Ovary (tissue), 9 donors: ENCODE data around the gene FRYL. TPM values are rescaled to one million over a fixed set of nuclear protein-coding genes. Genes with fewer than 3 reads are reported as not detected.

Source experiments
- DNase-seq, 5 donors: peaks; one replicate each; pipeline ENCODE4 v3.0.0-alpha.2; 2019 to 2020
- H3K27ac ChIP-seq, 2 donors: fragments of 200-600 bp; one replicate each; pipeline versions ENCODE4 v1.5.1 to v1.8.0; 2019 to 2022
- H3K27me3 ChIP-seq: fragments of 200-600 bp; one replicate; pipeline ENCODE4 v1.8.0; 2022
- H3K36me3 ChIP-seq: fragments of 200-600 bp; sonication (generic); one replicate; pipeline ENCODE4 v1.5.1; 2019
- H3K4me1 ChIP-seq: one replicate; pipeline ENCODE4 v1.8.1; 2013; ENCODE audit warnings: mild to moderate bottlenecking, moderate library complexity; ENCODE audit not compliant: insufficient read depth
- H3K4me3 ChIP-seq: fragments of 200-600 bp; sonication (generic); one replicate; pipeline ENCODE4 v1.5.1; 2017
- H3K9me3 ChIP-seq, 2 donors: fragments of 200-600 bp in 1 of 2; sonication (generic) in 1 of 2; one replicate each; pipeline versions ENCODE4 v1.5.1 to v1.8.1; 2013 to 2019; ENCODE audit warnings: mild to moderate bottlenecking in 1 of 2, moderate library complexity in 1 of 2
- EP300 ChIP-seq: sonication (generic); formaldehyde crosslinking; IDR thresholded peaks from one replicate; pipeline ENCODE4 v1.6.1; 2017; ENCODE audit warnings: antibody characterized with exemption
- POLR2A ChIP-seq: fragments of 450-650 bp; IDR thresholded peaks from one replicate; pipeline ENCODE4 v1.6.1; 2017; ENCODE audit warnings: antibody characterized with exemption, mild to moderate bottlenecking, moderate library complexity
- WGBS, 3 donors: extraction: QIAGEN DNeasy Blood & Tissue Kit in 1 of 3; methylation state at CpG; one replicate each; pipeline versions ENCODE4 v1.1.5 to v1.1.7; 2013 to 2017; 5-methylcytosine and 5-hydroxymethylcytosine counted together
- intact Hi-C, 4 donors: fragments of 100-400 bp; cut with DNase I; formaldehyde crosslinking; loops; one replicate each; pipeline versions ENCODE4 v1.11.0 to v1.15.1; 2022 to 2023
- polyA plus RNA-seq, 2 donors: library from polyadenylated mRNA; stranded (reverse); fragments of 200-250 nt in 1 of 2; fragments of 350-450 nt in 1 of 2; fragmentation: Illumina TruSeq in 1 of 2; extraction: RNeasy Lipid Tissue Mini Kit (QIAGEN cat#74804) in 1 of 2; gene quantifications; one replicate each; pipeline ENCODE4 v1.2.3, GENCODE V29; 2013 to 2014
- total RNA-seq, 7 donors: library from RNA; depleted of rRNA in 2 of 7; stranded (reverse); fragments of >200 nt in 2 of 7; fragmentation: NEBNext Ultra II Directional in 3 of 7; extraction: Animal tissue kit (Norgen Biotek cat#: 25700) in 3 of 7; gene quantifications; one replicate each; pipeline versions ENCODE4 v1.1.0 to v1.2.4, GENCODE V29; 2016 to 2023
- TF ChIP-seq, protein P1 (sequence below), 3 donors: fragments of 450-650 bp in 2 of 3; fragments of 200-600 bp in 1 of 3; IDR thresholded peaks; one replicate each; pipeline versions ENCODE4 v1.5.1 to v1.8.0; 2016 to 2022; ENCODE audit warnings: antibody characterized with exemption in 3 of 3, mild to moderate bottlenecking in 1 of 3
- donor health status: DM: no; HTN: no; CAD: no; lungs with moderate emphysema.
- donor health status: DM: no; HTN: no; CAD: no.
- donor health status: Bipolar disorder and iron deficiency.
- donor health status: DM: yes; HTN: yes; CAD: no.
- donor health status: DM: no; HTN: no; CAD: no.
- donor health status: DM: yes; HTN: yes; CAD: no.

The FRYL gene
- total and polyA plus RNA-seq, 9 donors = 10.7 to 46.0 (median 35.2) TPM

DNA sequence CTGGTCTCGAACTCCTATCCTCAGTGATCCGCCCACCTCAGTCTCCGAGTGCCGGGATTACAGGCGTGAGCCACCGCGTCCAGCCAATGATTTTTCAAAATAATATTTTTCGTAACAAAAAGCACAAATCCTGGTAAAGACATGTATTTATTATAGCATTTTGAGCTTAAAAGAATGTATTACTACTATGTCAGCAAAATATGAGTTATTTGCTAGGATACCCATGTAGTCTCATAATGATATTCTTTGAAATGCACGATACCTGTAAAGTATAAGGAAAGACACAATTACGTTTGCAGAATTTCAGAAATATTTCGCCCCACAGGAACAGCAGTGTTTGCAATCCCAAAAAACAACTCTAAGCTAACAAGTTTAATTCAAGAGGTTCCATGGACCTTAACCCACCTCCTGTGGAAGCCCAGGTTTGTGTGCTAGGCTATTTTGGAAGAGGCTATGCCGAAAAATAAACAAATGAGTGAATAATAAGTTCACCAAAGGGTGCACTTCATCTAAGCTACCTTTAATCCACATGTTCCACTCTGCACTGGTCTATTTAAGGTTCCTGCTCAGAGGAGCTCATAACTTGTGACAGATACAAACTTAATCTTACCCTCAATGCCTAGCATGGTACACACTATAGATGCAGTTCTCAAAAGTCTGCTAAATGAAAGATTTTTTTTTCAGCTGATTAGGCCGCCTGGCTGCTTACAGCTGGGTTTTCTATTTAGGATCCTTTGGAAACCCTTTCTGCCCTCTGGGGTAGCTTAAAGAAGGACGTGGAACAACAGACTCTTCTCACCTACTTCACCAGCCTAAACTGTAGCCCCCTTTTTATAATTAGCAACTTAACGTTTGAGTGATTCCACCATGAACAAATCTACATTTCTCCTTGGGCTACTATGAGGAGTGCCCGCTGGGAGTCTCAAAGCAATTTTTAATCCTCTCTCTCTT lies 5.0 kb downstream of the FRYL start:
- no peak for DNase-seq
- H3K27me3 ChIP-seq = no peaks in the 10 kb centered on the region
- H3K9me3 ChIP-seq = no peaks in the 10 kb centered on the region
- H3K4me3 ChIP-seq = no peak overlapping the region
- H3K36me3 ChIP-seq = no peaks in the 10 kb centered on the region
- 87 to 94% (median 91%) methylated on average over 16 of the region's 16 CpGs for WGBS, 3 donors
- TF ChIP-seq POLR2A (no peak), EP300 (no peak)
- TF ChIP-seq, protein P1, sequence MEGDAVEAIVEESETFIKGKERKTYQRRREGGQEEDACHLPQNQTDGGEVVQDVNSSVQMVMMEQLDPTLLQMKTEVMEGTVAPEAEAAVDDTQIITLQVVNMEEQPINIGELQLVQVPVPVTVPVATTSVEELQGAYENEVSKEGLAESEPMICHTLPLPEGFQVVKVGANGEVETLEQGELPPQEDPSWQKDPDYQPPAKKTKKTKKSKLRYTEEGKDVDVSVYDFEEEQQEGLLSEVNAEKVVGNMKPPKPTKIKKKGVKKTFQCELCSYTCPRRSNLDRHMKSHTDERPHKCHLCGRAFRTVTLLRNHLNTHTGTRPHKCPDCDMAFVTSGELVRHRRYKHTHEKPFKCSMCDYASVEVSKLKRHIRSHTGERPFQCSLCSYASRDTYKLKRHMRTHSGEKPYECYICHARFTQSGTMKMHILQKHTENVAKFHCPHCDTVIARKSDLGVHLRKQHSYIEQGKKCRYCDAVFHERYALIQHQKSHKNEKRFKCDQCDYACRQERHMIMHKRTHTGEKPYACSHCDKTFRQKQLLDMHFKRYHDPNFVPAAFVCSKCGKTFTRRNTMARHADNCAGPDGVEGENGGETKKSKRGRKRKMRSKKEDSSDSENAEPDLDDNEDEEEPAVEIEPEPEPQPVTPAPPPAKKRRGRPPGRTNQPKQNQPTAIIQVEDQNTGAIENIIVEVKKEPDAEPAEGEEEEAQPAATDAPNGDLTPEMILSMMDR (IDR thresholded peaks at IDR 0.05) = no peak
- H3K27ac ChIP-seq = no peak overlapping the region
- H3K4me1 ChIP-seq = peaks cover 2% of the 10 kb centered on the region
- intact Hi-C loops = loop anchor here in 1 of 4 donors (10.0 kb wide), 1 partner anchor 430 kb away; the partner anchor contains the start of gene SLAIN2

DNA sequence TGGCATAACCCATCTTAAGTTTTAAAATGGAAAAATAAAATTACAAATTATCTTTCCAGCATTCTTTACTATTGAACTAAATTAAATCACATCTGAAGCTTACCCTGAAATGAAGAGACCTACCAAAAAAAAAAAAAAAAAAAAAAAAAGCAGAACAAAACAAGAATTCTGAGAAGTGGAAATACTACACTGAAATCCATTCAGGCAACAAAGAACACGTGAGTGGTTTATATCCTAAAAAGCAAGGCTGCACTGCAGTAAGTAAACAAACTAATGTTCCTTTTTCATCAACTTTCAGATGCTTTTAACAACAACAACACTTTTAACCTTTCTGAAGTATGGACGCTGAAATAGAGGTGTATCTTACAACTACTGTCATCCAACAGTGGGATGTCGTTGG lies 7.5 kb downstream of the FRYL start:
- Histone ChIP-seq H3K4me1 (no peaks in the 10 kb centered on the region), H3K27me3 (no peaks in the 10 kb centered on the region), H3K36me3 (no peaks in the 10 kb centered on the region), H3K9me3 (no peaks in the 10 kb centered on the region), H3K27ac (no peak overlapping the region), H3K4me3 (no peak overlapping the region)
- intact Hi-C loops = loop anchor here in 1 of 4 donors (10.0 kb wide), 1 partner anchor 428 kb away; the partner anchor contains the start of gene SLAIN2
- no peak for DNase-seq
- TF ChIP-seq EP300 (no peak), POLR2A (no peak)
- TF ChIP-seq, protein P1 (IDR thresholded peaks at IDR 0.05) = no peak
- WGBS, 3 donors = 65 to 82% (median 65%) methylated on average over 3 of the region's 3 CpGs

DNA sequence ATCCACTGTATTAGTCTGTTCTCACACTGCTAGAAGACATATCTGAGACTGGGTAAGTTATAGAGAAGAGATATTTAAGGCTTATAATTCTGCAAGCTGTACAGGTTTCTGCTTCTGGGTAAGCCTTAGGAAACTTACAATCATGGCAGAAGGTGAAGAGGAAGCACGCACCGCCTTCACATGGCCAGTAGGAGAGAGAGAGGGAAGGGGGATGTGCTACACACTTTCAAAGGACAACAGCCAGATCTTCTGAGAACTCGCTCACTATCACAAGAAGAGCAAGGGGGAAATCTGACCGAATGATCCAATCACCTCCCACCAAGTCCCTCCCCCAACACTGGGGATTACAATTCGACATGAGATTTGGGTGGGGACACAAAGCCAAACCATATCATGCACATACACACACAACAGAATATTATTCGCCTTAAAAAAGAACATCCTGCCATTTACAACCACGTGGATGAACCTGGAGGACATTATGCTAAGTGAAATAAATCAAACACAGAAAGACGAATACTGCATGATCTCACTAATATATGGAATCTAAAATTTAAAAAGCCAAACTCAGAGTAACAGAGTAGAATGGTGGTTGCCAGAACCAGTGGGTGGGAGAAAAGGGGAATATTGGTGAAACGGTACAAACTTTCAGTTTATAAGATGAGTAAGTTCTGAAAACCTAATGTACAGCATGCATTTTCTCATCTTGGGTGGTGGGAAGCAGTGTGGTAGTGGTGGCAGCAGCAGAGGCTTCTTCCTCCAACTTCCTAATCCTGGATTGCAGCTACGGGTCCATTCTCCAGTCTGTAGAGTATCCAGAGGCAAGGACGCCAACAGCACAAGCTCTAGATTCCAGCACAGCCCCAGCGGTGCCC lies 12.8 kb downstream of the FRYL start:
- no peaks in the 10 kb centered on the region for H3K27me3 ChIP-seq
- no peak overlapping the region for H3K27ac ChIP-seq
- TF ChIP-seq POLR2A (no peak), EP300 (no peak)
- TF ChIP-seq, protein P1 (IDR thresholded peaks at IDR 0.05) = no peak
- H3K36me3 ChIP-seq = no peaks in the 10 kb centered on the region
- 91 to 97% (median 96%) methylated on average over 12 of the region's 12 CpGs for WGBS, 3 donors
- intact Hi-C loops = no loop called here
- no peak overlapping the region for H3K4me3 ChIP-seq
- no peaks in the 10 kb centered on the region for H3K9me3 ChIP-seq
- H3K4me1 ChIP-seq = no peaks in the 10 kb centered on the region
- DNase-seq = no peak

DNA sequence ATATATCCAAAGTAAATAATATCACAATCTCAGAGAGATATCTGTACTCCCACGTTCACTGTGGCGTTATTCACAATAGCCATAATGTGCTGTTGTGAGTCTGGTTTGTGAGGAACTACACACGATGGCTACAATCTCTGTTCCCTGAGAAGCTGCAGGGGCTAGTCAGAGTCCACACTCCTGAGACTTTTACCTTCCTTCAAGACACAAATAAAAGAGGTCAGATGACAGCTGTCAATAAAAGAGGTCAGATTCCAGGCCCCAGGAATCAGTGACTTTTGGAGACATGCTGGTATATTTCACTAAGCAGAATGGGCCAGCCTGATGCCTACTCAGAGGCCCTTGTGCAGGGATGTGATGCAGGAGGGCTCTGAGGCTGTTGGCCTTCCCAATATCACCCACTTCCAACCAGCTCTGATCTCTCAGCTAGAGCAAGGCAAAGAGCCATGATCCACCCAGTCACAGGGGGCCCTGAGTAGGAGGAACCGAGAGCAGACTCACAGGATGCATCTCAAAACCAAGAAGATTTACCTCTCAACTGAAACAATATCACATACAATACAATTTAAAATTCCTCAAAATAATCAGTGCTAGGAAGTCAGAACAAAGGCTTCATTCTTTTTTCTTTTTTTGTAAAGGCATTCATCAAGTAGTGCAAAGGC lies 13.8 kb downstream of the FRYL start:
- H3K36me3 ChIP-seq = no peaks in the 10 kb centered on the region
- DNase-seq = no peak
- 91 to 94% (median 91%) methylated on average over 4 of the region's 4 CpGs for WGBS, 3 donors
- no peak overlapping the region for H3K4me3 ChIP-seq
- H3K27ac ChIP-seq = no peak overlapping the region
- intact Hi-C loops = no loop called here
- TF ChIP-seq, protein P1 (IDR thresholded peaks at IDR 0.05) = no peak
- no peak for TF ChIP-seq EP300
- no peak for TF ChIP-seq POLR2A
- H3K27me3 ChIP-seq = no peaks in the 10 kb centered on the region
- no peaks in the 10 kb centered on the region for H3K9me3 ChIP-seq
- no peaks in the 10 kb centered on the region for H3K4me1 ChIP-seq
